NB4 (cell line): ENCODE measurements around the gene SLC22A31.

Experiments
- CTCF ChIP-seq: IDR thresholded peaks from one replicate; pipeline ENCODE4 v1.5.1; 2012; ENCODE audit warnings: low read depth, low read length
- MAX ChIP-seq: IDR thresholded peaks from 2 replicates; pipeline ENCODE4 v1.6.1; 2011; ENCODE audit warnings: low read depth, low read length
- POLR2A ChIP-seq: IDR thresholded peaks from 2 replicates; pipeline ENCODE4 v1.6.1; 2011; ENCODE audit warnings: mild to moderate bottlenecking; ENCODE audit not compliant: insufficient read length; ENCODE audit errors: extremely low read depth

- TF ChIP-seq CTCF (no peak), POLR2A (no peak), MAX (no peak)
Measured at GRCh38 chr16:89183975-89184676, 16.2 kb downstream of the SLC22A31 start.
